GM19193 (cell line): ENCODE results near the gene APOF.

Experiments used
- POLR2A ChIP-seq: IDR thresholded peaks from 4 replicates; pipeline ENCODE4 v1.6.1; 2011; ENCODE audit not compliant: insufficient read depth, insufficient read length; ENCODE audit errors: extremely low read depth

Gene APOF

DNA sequence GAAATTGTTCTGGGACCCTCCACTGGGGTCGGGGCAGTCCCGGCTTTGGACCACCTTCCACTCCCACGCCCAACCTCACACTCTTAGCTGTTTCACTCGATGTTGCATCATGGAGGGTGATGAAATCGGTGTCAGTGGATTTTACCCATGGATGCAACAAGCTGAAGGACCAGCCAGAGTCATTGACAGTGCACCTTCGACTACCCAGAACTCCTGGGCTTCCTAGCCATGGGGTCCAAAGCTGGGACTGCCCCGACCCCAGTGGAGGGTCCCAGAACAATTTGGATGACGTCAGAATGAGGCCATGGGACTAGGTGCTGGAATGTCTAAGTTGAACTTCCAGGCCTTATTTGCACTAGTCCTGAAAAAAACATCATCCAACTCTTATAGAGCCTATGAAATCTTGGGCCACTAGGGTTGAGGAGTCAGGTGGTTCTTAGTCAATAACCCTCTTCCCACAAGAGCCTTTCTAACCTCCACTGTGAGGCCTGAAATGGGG lies 24.9 kb downstream of the APOF start:
- TF ChIP-seq POLR2A, result no peak

DNA sequence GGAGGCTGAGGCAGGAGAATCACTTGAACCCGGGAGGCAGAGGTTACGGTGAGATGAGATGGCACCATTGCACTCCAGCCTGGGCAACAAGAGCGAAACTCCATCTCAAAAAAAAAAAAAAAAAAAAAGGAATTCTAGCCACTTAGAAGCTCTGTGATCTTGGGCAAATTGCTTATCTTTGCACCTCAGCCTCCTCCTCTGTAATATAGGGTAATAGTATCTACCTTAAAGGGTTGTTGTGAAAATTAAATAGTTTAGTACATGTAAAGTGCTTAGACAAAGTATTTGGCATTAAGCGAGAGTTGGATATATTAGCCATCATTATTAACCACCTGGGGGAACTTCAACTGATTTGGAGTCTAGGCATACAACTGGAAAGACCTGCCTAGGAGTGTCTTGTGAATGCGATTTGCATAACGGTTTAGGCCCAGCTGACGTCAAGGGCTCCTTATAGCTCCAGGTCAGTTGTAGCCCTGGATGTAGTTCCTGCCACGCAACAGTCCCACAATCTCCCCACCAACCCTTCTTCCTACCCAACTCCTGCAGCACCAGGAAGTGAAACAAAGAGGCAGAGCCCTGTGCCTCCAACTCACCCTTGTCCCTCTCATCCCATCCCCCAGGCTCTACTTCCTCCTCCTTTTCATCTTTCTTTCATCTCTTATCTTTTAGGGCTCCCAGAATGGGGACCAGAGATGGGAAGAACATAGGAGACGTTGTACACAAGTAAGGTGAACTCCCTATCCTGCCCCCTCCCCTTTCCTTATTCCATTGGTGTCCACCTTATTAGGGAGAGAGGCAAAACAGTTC lies 26.1 kb downstream of the APOF start:
- peak; percentile 51 for TF ChIP-seq POLR2A

DNA sequence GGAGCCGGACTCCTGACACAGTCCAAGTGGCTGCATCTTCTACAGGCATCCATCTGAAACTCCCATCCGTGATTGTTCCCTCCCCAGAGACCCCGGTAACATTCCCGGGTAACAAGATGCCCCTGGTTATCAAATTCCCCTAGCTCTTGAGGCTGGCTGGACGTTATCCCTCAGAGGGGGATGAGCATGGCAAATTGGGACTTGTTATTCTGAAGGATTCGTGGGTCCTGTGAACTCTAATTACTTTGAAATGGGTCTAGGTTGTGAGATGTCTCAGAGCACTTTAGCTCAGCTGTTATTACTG lies 28.2 kb downstream of the APOF start:
- no peak for TF ChIP-seq POLR2A

DNA sequence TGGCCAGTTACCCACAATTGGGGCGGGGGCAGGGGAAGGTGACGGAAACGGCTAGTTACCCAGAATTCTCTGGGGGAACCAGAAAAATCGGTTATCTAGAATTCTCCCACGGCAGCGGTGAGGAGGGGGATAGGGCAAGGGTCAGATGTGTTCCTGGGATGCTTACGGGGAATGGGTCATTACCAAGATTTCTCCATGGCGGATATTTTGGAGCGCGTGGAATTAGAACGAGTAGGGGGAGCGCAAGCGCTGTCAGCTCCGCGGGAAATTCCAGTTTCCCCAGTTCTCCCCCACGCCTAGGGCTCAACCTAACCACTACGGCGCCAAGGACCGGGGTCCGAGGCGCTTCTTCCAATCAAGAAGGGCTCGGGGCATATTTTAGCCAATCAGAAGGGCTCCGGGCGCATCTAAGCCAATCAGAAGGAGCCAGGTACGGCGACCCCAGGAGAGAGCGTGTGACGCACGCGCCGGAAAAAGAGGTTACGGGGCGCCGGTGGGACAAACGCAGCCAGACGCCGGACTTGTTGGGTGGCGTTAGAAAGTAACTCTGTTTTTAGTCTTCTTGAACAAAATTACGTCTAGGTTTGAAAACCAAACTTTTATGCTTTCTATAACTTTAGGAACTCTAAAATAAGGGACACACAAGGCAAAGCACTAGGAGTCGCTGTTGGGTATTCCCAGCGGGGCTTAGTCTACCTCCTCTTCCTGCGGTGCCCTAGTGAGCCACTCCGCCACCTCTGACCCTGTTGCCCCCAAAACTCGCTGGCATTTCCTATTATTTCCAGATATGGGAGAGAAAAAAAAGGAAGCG lies 28.8 kb downstream of the APOF start, which contains the start of gene PAN2:
Gene PAN2, minus strand, starts transcription at position 322 of the 811 bp plus-strand sequence. CDS start 906 bp downstream, outside the sequence.
- peak; percentile 87 for TF ChIP-seq POLR2A

DNA sequence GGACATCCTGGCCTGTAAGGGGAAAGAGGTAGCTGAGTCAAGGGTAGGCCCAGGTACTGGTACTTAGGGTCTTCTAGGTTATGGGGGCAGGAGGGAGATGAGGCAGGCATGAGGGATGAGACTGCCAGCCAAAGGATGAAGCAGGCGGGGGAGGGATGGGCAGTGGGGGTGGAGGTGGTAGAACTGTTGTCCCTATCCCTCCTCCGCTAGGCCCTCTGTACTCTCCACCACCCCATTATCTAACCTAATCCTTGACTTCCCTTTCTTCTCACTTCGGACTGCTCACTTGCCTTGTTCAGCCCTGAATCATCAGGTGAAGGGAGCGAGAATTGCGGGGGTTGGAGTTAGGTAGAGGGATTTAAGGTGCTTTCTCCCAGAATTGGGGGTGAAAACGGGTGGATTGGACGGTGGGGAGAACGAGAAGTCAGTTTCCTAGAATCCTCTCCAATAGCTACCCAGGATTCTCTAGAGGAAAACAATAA lies 29.4 kb downstream of the APOF start:
- no peak for TF ChIP-seq POLR2A

DNA sequence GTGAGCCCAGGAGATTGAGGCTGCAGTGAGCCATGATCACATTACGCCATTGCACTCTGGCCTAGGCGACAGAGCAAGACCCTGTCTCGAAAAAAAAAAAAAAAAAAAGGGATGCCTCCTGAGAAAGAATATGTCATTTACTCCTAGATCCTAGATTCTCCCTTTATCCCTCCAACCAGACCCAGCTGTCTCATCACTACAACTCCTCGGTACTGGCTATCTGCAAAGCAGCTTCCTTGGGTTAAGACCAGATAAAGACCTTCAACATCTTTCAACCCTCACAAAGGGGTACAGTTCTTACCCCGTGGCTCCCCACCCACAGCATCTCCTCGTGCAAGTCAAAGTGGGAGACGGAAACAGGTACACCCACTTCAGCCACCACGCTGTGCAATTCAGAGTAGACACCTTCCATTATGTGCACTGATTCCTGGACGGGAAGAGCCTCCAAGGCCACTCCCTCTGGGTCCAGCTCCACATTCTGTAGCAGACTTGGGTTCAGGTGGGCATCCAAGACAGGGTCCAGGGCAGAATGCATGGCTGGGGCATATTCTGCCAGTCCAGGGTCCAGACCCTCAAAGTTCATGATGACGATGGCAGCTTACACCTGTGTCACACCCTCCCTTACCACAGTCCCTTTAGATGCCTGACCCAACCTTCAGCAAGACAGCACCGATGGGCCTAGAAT lies 30.0 kb downstream of the APOF start:
- peak; percentile 7 for TF ChIP-seq POLR2A

DNA sequence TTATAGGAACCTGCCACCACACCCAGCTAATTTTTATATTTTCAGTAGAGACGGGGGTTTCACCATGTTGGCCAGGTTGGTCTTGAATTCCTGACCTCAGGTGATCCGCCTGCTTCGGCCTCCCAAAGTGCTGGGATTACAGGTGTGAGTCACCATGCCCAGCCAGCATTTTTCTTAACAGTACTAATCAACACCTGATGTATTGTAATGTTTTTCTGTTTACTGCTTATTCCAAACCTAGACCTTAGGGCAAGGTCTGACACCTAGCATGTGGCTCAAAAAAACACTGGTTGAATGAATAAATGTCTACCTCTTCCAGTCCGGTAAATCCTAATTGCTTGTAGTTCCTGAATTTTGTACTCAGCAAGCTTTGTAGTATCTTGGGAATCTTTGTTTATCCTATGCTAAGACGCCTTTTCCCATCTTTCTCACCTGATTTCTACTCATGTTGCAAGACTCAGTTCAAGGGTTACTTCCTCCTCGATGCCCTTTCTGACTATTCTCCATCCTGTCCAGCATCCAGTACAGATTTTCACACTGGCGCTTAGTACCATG lies 31.6 kb downstream of the APOF start:
- TF ChIP-seq POLR2A, result no peak

DNA sequence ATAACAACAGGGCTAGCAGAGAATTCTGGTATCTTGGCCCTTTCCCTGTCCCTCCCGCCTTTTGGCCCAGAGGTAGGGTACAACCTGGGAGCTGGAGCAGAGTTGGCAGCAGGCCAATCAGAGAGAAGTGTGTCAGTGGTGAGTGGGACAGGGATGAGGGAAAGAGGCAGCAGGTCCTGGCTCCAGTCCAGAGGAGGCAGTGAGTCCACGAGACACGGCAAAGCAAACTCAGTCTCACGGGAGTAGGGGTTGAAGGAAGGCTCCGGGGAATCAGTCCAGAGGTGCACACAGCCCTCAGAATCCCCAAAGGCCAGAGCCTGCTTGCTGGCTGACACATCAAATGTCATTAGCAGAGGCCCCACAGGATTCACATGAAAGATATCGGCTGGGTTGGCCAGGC lies 36.1 kb downstream of the APOF start:
- no peak for TF ChIP-seq POLR2A

DNA sequence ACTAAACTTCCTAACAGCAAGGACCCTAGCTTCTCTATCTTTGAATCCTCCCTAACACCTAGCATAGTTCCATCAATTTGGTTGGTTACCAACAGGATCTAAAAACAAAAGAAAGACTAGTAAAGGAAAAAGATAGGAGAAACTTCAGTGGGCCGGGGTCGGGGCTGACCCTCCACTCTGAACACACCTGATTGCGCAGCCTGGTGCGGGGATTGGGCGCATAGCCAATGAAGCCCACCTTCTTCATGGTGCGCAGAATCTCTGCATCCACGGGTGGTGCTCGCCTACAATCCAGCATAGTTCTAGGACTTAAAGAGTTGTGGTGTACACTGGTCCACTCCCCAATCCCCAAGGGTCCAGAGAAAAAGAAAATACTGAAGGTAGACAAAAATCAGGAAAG lies 36.5 kb downstream of the APOF start:
- no peak for TF ChIP-seq POLR2A

DNA sequence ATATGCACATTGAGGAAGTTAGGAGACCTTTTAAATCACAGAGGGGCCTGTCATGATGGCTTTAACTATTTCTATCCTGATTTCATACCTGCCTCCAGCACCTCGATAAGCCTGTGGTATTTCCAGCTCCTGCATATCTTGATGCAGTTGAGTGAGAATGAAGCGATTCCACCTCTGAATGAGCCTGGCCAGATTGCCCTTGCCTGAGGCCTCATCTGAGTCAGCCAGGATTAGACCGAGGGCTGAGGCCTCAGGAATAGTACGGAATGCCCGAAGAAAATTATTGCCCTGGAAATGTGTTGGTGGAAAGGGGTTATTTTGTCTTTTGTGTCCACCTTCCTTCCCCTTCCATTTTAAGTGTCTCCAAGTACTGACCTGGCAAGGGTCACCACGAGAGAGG lies 38.5 kb downstream of the APOF start:
- no peak for TF ChIP-seq POLR2A

DNA sequence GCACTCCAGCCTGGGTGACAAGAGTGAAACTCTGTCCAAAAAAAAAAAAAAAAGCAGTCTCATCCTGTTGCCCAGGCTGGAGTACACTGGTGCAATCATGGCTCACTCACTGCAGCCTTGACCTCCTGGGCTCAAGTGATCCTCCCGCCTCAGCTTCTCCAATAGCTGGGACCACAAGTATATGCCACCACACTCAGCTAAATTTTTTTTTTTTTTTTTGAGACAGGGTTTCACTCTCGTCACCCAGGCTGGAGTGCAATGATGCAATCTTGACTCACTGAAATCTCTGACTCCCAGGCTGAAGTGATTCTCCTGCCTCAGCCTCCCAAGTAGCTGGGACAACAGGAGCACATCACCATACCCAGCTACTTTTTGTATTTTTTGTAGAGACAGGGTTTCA lies 41.6 kb downstream of the APOF start:
- TF ChIP-seq POLR2A, result no peak

DNA sequence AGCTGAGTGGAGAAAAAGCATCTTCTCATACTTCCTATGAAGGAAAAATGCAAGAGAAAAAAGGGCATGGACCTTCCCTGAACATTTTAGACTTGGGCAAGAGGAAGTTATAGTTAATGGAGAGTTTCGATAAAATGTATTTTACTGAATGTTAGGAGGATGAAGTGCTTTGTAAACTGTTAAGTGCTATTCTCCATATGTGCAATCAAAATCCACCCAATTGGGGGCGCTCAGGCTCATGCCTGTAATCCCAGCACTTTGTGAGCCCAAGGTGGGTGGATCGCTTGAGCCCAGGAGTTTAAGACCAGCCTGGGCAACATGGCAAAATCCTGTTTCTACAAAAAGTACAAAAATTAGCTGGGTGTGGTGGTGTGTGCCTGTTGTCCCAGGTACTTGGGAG lies 45.0 kb downstream of the APOF start:
- TF ChIP-seq POLR2A, result no peak

DNA sequence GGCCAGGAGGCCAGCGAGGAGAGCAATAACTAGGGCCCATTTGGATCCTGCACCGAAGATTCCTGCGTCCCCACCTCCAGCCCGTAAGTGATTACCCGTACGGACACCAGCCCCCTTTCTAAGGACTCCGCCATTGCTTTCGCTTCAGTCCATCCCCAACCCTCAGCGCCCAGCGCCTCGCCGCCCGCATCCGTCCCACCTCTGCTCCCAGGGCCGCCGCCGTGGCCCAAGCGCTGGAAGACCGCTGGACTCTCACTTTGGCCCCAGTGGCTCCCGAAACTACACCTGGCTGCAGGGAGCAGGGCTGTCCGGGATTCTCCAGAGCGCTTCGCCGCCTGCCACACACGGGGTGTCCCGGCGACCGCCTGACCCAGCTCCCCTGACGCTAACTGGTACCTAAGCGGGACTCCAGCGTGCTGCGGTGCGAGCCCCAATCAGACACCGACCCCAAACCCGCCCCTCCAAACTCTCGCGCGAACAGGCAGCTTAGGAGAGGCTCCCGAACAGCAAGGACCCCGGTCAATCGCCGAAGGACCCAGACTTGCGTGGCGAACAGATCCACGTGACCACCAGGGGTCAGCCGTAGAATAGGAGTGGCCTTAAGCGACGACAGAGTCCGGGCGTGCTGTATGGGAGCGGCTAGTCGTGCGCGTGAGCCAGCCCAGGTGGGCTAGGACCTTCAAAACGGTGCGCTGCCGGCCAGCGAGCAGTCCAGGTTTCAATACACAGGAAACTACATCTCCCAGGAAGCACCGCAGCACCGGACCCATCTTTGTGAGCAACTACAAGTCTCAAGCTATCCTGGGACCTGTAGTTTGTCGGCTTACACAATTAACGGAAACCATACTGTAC lies 46.8 kb downstream of the APOF start, which contains the start of gene CNPY2:
Gene CNPY2, minus strand, starts transcription at position 367 of the 852 bp plus-strand sequence. CDS start 771 bp downstream, outside the sequence.
- TF ChIP-seq POLR2A, result peak; percentile 95

DNA sequence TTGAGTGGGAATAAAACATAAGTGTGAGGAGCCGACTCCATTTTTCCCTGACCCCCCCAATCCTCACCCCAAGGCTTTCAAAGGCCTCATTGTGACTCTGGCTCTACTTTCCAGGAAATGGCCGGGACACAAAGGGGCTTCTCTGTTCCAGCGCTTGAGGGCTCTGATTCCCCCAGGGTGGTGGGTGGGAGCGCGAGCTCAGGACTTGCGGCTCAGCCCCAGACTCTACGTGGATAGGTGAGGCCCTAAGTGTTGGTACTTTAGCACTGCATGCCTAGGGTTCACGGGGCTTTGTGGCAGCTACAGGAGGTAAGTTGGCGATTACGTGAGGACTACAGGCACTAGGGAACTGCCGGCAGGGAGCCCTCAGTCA lies 47.4 kb downstream of the APOF start:
- no peak for TF ChIP-seq POLR2A
